Body of pancreas (tissue), 4 donors: ENCODE measurements around the gene PRSS56. TPM values are rescaled to one million over a fixed set of nuclear protein-coding genes. Genes with fewer than 3 reads are reported as not detected.
"Not testable (repeated sequence)": the region's sequence is repeated elsewhere in the genome, so short reads cannot be mapped to it uniquely, and the experiment has no call there.

Experiments
- ATAC-seq: fragments of 150-250 bp; one replicate; pipeline ENCODE4 v1.9.1; 2016
- DNase-seq, 4 donors: peaks; one replicate each; pipeline ENCODE4 v3.0.0-alpha.2; 2019
- H3K27ac ChIP-seq, 4 donors: fragments of 200-600 bp; sonication (generic); 1 replicate in 3 of 4; 2 replicates in 1 of 4; pipeline versions ENCODE4 v1.5.1 to v1.6.1; 2016 to 2019; ENCODE audit warnings: mild to moderate bottlenecking in 1 of 4, mixed read lengths in 1 of 4, moderate library complexity in 1 of 4
- H3K27me3 ChIP-seq, 2 donors: fragments of 200-600 bp; sonication (generic); one replicate each; pipeline ENCODE4 v1.6.0; 2016; ENCODE audit warnings: mild to moderate bottlenecking in 1 of 2
- H3K36me3 ChIP-seq, 2 donors: fragments of 200-600 bp; sonication (generic); replicated peaks in 1 of 2; 2 replicates each; pipeline ENCODE4 v1.5.1; 2016; ENCODE audit warnings: low read depth in 2 of 2; ENCODE audit not compliant: insufficient read depth in 1 of 2
- H3K4me1 ChIP-seq: fragments of 200-600 bp; sonication (generic); one replicate; pipeline ENCODE4 v1.6.0; 2016
- H3K4me3 ChIP-seq, 2 donors: fragments of 200-600 bp; sonication (generic); 1 replicate in 1 of 2; 2 replicates in 1 of 2; pipeline ENCODE4 v1.5.1; 2016 to 2019
- H3K9me3 ChIP-seq, 3 donors: fragments of 200-600 bp; sonication (generic); 1 replicate in 2 of 3; 2 replicates in 1 of 3; pipeline ENCODE4 v1.5.1; 2016
- CTCF ChIP-seq, 7 experiments: fragments of 450-650 bp in 4 of 7; fragments of 200-600 bp in 3 of 7; sonication (generic) in 3 of 7; IDR thresholded peaks; one replicate each; pipeline ENCODE4 v1.5.1; 2016 to 2019; ENCODE audit warnings: antibody characterized with exemption in 7 of 7
- POLR2A ChIP-seq, 3 donors: fragments of 450-650 bp; IDR thresholded peaks; one replicate each; pipeline ENCODE4 v1.6.1; 2016; ENCODE audit warnings: antibody characterized with exemption in 3 of 3, mild to moderate bottlenecking in 2 of 3
- WGBS, 2 donors: methylation state at CpG; one replicate each; pipeline ENCODE4 v1.1.5; 2017; 5-methylcytosine and 5-hydroxymethylcytosine counted together
- intact Hi-C: fragments of 100-400 bp; cut with DNase I; formaldehyde crosslinking; loops from one replicate; pipeline ENCODE4 v1.15.1; 2023
- total RNA-seq, 2 donors: library from RNA; depleted of rRNA; stranded (reverse); fragments of >200 nt; gene quantifications; one replicate each; pipeline ENCODE4 v1.1.0, GENCODE V29; 2016

Gene PRSS56
- total RNA-seq, 2 donors from 2014 or later, result not detected

- H3K9me3 ChIP-seq, result no peaks in the 10 kb centered on the region
- no peak for TF ChIP-seq CTCF (IDR thresholded peaks at IDR 0.05)
- TF ChIP-seq POLR2A (IDR thresholded peaks at IDR 0.05), result no peak
- DNase-seq, result no peak
- no peak overlapping the region for H3K27ac ChIP-seq
- H3K36me3 ChIP-seq, result peaks cover 0 to 24% of the 10 kb centered on the region in 2 donors
- H3K4me1 ChIP-seq, result peaks cover 23% of the 10 kb centered on the region
- 72 to 74% methylated on average over 5 of the region's 5 CpGs for WGBS, 2 donors
- H3K27me3 ChIP-seq, result no peaks in the 10 kb centered on the region
- intact Hi-C loops, result no loop called here
- no peak overlapping the region for H3K4me3 ChIP-seq
- no peak for ATAC-seq
Observed at GRCh38 chr2:232568161-232568560, 48.0 kb downstream of the PRSS56 start.

- H3K36me3 ChIP-seq, result peaks cover 0 to 23% of the 10 kb centered on the region in 2 donors
Observed at GRCh38 chr2:232569541-232569940, 49.4 kb downstream of the PRSS56 start.

GRCh38 chr2:232570481-232570880 lies 50.3 kb downstream of the PRSS56 start:
- peak overlapping the region in 2 of 4 donors; percentile 12 to 33 for H3K27ac ChIP-seq
- WGBS, 2 donors, result 96 to 98% methylated on average over 6 of the region's 6 CpGs
- H3K4me1 ChIP-seq, result peaks cover 28% of the 10 kb centered on the region
- DNase-seq, intact Hi-C loops, H3K27me3 ChIP-seq, ATAC-seq, H3K9me3 ChIP-seq, H3K4me3 ChIP-seq: not testable (repeated sequence)
- peaks cover 0 to 22% of the 10 kb centered on the region in 2 donors for H3K36me3 ChIP-seq

More at GRCh38 chr2:232569541-232569940, 49.4 kb downstream of the PRSS56 start:
- Histone ChIP-seq H3K9me3 (no peaks in the 10 kb centered on the region), H3K4me3 (no peak overlapping the region), H3K4me1 (peaks cover 28% of the 10 kb centered on the region), H3K27ac (no peak overlapping the region), H3K27me3 (no peaks in the 10 kb centered on the region)
- intact Hi-C loops, result no loop called here
- WGBS, 2 donors, result 96 to 97% methylated on average over 9 of the region's 9 CpGs
- ATAC-seq, result no peak
- no peak for DNase-seq
- TF ChIP-seq POLR2A (IDR thresholded peaks at IDR 0.05), result no peak
- TF ChIP-seq CTCF (IDR thresholded peaks at IDR 0.05), result no peak

GRCh38 chr2:232571026-232571474 lies 50.9 kb downstream of the PRSS56 start:
- intact Hi-C loops, result no loop called here
- Histone ChIP-seq H3K27me3 (no peaks in the 10 kb centered on the region), H3K9me3 (no peaks in the 10 kb centered on the region), H3K4me3 (no peak overlapping the region), H3K27ac (peak overlapping the region in 2 of 4 donors; percentile 12 to 33), H3K4me1 (peaks cover 28% of the 10 kb centered on the region), H3K36me3 (peaks cover 0 to 18% of the 10 kb centered on the region in 2 donors)
- no peak for TF ChIP-seq CTCF (IDR thresholded peaks at IDR 0.05)
- no peak for TF ChIP-seq POLR2A (IDR thresholded peaks at IDR 0.05)
- ATAC-seq, result peak; percentile 62
- 69 to 72% methylated on average over 7 of the region's 7 CpGs for WGBS, 2 donors
- peak in 3 of 4 donors; percentile 20 to 50 (median 22) for DNase-seq

- no peak for TF ChIP-seq POLR2A (IDR thresholded peaks at IDR 0.05)
- no peak for TF ChIP-seq CTCF (IDR thresholded peaks at IDR 0.05)
- H3K9me3 ChIP-seq, result no peaks in the 10 kb centered on the region
- H3K27me3 ChIP-seq, result no peaks in the 10 kb centered on the region
- H3K27ac ChIP-seq, result peak overlapping the region in 2 of 4 donors; percentile 19 to 38
- intact Hi-C loops, result no loop called here
- ATAC-seq (peak; percentile 59), DNase-seq (no peak)
- H3K4me3 ChIP-seq, result no peak overlapping the region
- H3K4me1 ChIP-seq, result peaks cover 28% of the 10 kb centered on the region
- H3K36me3 ChIP-seq, result peaks cover 0 to 11% of the 10 kb centered on the region in 2 donors
Observed at GRCh38 chr2:232573042-232573441, 52.9 kb downstream of the PRSS56 start.
